Vagina (tissue), 2 donors: ENCODE results near the gene MR1. TPM values are rescaled to one million over a fixed set of nuclear protein-coding genes. Genes with fewer than 3 reads are reported as not detected.

Source experiments
- DNase-seq, 2 donors: peaks; one replicate each; pipeline ENCODE4 v3.0.0-alpha.2; 2017; ENCODE audit errors: extremely low spot score in 2 of 2
- H3K27ac ChIP-seq: fragments of 200-600 bp; sonication (generic); one replicate; pipeline ENCODE4 v1.5.1; 2019
- H3K27me3 ChIP-seq: fragments of 200-600 bp; sonication (generic); one replicate; pipeline ENCODE4 v1.5.1; 2019
- H3K36me3 ChIP-seq, 2 donors: fragments of 200-600 bp; sonication (generic); one replicate each; pipeline ENCODE4 v1.5.1; 2017 to 2019
- H3K4me1 ChIP-seq: fragments of 200-600 bp; sonication (generic); one replicate; pipeline ENCODE4 v1.5.1; 2019
- H3K4me3 ChIP-seq, 2 donors: fragments of 200-600 bp; sonication (generic); 1 replicate in 1 of 2; 2 replicates in 1 of 2; pipeline ENCODE4 v1.5.1; 2016 to 2019
- H3K9me3 ChIP-seq: fragments of 200-600 bp; sonication (generic); one replicate; pipeline ENCODE4 v1.5.1; 2019
- POLR2A ChIP-seq, 2 donors: fragments of 450-650 bp; IDR thresholded peaks; one replicate each; pipeline ENCODE4 v1.6.1; 2017; ENCODE audit warnings: antibody characterized with exemption in 2 of 2, mild to moderate bottlenecking in 2 of 2, moderate library complexity in 2 of 2
- POLR2AphosphoS5 ChIP-seq, 2 donors: sonication (generic); formaldehyde crosslinking; IDR thresholded peaks; one replicate each; pipeline ENCODE4 v1.9.0; 2017; ENCODE audit warnings: antibody characterized with exemption in 2 of 2, mild to moderate bottlenecking in 2 of 2, low read depth in 1 of 2; ENCODE audit not compliant: insufficient read depth in 1 of 2
- intact Hi-C: fragments of 100-400 bp; cut with DNase I; formaldehyde crosslinking; loops from one replicate; pipeline ENCODE4 v1.15.1; 2023
- total RNA-seq: library from RNA; depleted of rRNA; stranded (reverse); fragments of >200 nt; gene quantifications from one replicate; pipeline ENCODE4 v1.2.3, GENCODE V29; 2016
- TF ChIP-seq, protein P1 (sequence below), 3 experiments: fragments of 450-650 bp in 2 of 3; fragments of 200-600 bp in 1 of 3; sonication (generic) in 1 of 3; IDR thresholded peaks; one replicate each; pipeline ENCODE4 v1.5.1; 2017 to 2019; ENCODE audit warnings: antibody characterized with exemption in 3 of 3, mild to moderate bottlenecking in 2 of 3, moderate library complexity in 2 of 3

MR1 gene
- total RNA-seq, 1 donor from 2014 or later: 12.8 TPM

DNA sequence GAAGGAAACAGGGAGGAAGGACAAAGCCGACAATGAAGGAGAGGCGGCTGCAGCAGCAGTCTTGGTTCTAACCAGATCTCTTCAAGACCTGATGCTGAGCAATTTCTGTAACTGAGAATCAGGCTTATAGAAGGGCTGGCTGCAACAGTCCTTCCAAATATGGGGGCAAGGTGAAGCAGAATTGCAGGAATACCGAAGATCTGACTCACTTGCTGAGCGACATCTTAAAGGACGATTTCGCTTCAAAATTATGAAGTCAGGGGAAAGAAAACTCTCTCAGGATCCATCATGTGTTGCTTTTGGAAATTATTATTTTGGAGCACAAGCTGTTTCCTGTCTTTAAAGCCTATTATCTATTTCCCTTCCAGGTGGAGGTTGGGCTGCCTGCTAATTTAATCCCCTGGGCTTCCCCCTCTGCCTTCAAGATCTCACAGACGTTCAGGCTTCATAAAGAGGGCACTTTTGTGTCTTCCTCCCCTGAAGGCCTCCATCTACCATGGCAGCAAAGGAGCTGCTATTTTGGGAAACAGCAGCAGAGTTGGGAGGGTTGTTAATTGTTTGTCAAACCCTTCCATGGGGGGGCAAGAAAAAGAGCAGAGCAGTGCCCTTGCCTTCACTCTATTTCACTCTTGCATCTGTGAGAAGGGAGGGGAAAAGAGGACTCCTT lies 43.9 kb downstream of the MR1 start:
- TF ChIP-seq POLR2A (IDR thresholded peaks at IDR 0.05) (no peak), POLR2AphosphoS5 (IDR thresholded peaks at IDR 0.05; ENCODE audit: insufficient read depth in 1 of 2, low read depth in 1 of 2) (no peak)
- TF ChIP-seq, protein P1, sequence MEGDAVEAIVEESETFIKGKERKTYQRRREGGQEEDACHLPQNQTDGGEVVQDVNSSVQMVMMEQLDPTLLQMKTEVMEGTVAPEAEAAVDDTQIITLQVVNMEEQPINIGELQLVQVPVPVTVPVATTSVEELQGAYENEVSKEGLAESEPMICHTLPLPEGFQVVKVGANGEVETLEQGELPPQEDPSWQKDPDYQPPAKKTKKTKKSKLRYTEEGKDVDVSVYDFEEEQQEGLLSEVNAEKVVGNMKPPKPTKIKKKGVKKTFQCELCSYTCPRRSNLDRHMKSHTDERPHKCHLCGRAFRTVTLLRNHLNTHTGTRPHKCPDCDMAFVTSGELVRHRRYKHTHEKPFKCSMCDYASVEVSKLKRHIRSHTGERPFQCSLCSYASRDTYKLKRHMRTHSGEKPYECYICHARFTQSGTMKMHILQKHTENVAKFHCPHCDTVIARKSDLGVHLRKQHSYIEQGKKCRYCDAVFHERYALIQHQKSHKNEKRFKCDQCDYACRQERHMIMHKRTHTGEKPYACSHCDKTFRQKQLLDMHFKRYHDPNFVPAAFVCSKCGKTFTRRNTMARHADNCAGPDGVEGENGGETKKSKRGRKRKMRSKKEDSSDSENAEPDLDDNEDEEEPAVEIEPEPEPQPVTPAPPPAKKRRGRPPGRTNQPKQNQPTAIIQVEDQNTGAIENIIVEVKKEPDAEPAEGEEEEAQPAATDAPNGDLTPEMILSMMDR (IDR thresholded peaks at IDR 0.05): no peak
- Histone ChIP-seq H3K9me3 (no peaks in the 10 kb centered on the region), H3K4me1 (no peaks in the 10 kb centered on the region), H3K4me3 (no peak overlapping the region), H3K27me3 (no peaks in the 10 kb centered on the region), H3K27ac (no peak overlapping the region), H3K36me3 (no peaks in the 10 kb centered on the region)
- no peak for DNase-seq
- intact Hi-C loops: no loop called here

DNA sequence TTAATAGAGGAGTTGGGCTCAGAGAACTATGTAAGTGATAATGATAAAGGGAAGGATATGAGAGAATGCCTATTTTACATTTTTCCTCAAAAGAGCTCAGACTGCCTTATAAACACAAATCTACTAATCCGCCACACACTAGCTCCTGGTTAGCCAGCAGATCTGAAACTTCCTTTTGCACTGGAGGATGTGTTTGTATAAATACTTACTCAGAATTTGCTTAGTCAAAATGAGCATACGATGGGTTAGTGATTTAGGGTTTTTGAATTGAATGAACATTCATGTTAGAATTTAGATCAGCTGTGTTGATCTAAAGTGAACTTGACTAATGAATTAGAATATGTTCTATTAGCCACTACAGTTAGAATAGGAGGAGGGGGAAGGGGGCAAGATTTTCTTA lies 45.6 kb downstream of the MR1 start:
- DNase-seq: no peak
- Histone ChIP-seq H3K9me3 (no peaks in the 10 kb centered on the region), H3K36me3 (no peaks in the 10 kb centered on the region), H3K4me1 (no peaks in the 10 kb centered on the region), H3K4me3 (no peak overlapping the region), H3K27ac (no peak overlapping the region), H3K27me3 (no peaks in the 10 kb centered on the region)
- TF ChIP-seq, protein P1 (IDR thresholded peaks at IDR 0.05): no peak
- TF ChIP-seq POLR2AphosphoS5 (IDR thresholded peaks at IDR 0.05; ENCODE audit: insufficient read depth in 1 of 2, low read depth in 1 of 2): no peak
- no peak for TF ChIP-seq POLR2A (IDR thresholded peaks at IDR 0.05)
- intact Hi-C loops: no loop called here

DNA sequence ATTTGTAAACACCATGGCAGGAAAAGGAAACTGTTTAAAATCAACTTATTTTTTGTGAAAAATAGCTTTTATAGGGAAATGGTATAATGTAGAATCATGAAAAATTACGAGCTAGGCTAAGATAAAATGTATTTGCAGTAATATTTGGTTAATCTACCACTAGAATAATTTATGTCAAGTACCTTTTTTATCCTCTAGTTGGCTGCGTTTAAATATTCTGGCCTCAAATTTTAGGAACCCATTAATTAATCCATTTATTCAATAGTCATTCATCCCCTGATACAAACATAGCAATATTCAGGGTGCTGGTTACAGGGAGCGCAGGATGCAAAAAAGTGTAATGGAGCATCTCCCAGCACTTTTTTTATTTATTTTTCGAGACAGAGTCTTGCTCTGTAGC lies 46.1 kb downstream of the MR1 start:
- Histone ChIP-seq H3K4me3 (no peak overlapping the region), H3K27ac (no peak overlapping the region), H3K4me1 (no peaks in the 10 kb centered on the region), H3K36me3 (no peaks in the 10 kb centered on the region), H3K27me3 (no peaks in the 10 kb centered on the region), H3K9me3 (no peaks in the 10 kb centered on the region)
- no peak for DNase-seq
- no peak for TF ChIP-seq POLR2A (IDR thresholded peaks at IDR 0.05)
- TF ChIP-seq POLR2AphosphoS5 (IDR thresholded peaks at IDR 0.05; ENCODE audit: insufficient read depth in 1 of 2, low read depth in 1 of 2): no peak
- TF ChIP-seq, protein P1 (IDR thresholded peaks at IDR 0.05): no peak
- intact Hi-C loops: no loop called here

DNA sequence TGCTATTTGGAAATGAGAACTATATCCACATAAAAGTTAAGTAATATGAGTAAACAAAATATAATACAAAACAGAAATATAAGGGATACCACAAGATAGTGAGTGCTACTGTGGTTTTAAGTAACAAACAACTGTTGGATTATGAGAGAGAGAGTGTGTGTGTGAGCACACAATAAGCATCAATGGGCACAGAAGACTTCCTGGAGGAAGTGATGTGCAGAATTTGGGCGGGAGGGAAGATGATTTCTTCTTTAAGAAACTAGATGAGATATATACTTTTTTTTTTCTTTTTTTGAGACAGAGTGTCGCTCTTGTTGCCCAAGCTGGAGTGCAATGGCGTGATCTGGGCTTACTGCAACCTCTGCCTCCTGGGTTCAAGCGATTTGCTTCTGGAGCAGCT lies 46.8 kb downstream of the MR1 start:
- Histone ChIP-seq H3K9me3 (no peaks in the 10 kb centered on the region), H3K4me1 (no peaks in the 10 kb centered on the region), H3K4me3 (no peak overlapping the region), H3K36me3 (no peaks in the 10 kb centered on the region), H3K27me3 (no peaks in the 10 kb centered on the region), H3K27ac (no peak overlapping the region)
- no peak for TF ChIP-seq POLR2AphosphoS5 (IDR thresholded peaks at IDR 0.05; ENCODE audit: insufficient read depth in 1 of 2, low read depth in 1 of 2)
- TF ChIP-seq, protein P1 (IDR thresholded peaks at IDR 0.05): no peak
- no peak for TF ChIP-seq POLR2A (IDR thresholded peaks at IDR 0.05)
- DNase-seq: no peak
- intact Hi-C loops: no loop called here

DNA sequence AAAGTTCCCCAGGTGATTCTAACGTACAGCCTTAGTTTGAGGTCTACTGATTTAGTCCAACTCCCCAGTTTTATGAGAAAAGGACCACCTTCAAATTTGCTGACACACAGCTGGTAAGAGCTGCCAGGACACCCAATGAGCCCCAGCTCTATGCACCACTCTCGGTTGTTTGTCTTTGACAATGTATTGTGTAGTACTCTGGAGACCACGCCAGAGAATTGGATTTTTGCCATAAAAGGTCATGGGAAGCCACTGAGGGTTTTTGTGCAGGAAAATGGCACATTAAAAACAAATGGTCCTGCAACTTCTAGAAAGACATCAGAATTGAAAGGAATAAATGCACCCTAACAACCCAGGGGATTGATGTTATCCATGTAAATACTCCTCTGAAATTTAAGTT lies 47.6 kb downstream of the MR1 start:
- H3K9me3 ChIP-seq: no peaks in the 10 kb centered on the region
- H3K27ac ChIP-seq: no peak overlapping the region
- intact Hi-C loops: no loop called here
- H3K36me3 ChIP-seq: no peaks in the 10 kb centered on the region
- H3K4me1 ChIP-seq: no peaks in the 10 kb centered on the region
- DNase-seq: no peak
- no peaks in the 10 kb centered on the region for H3K27me3 ChIP-seq
- no peak overlapping the region for H3K4me3 ChIP-seq
- TF ChIP-seq POLR2A (IDR thresholded peaks at IDR 0.05) (no peak), POLR2AphosphoS5 (IDR thresholded peaks at IDR 0.05; ENCODE audit: insufficient read depth in 1 of 2, low read depth in 1 of 2) (no peak)
